Upper lobe of left lung (tissue), 6 donors: Measurements from ENCODE around the gene CRELD2. TPM values are rescaled to one million over a fixed set of nuclear protein-coding genes. Genes with fewer than 3 reads are reported as not detected.

Experiments
- ATAC-seq, 2 donors: fragments of 200-7000 bp; cut with Tn5 transposase; one replicate each; pipeline ENCODE4 v1.9.1; 2022; ENCODE audit warnings: mild to moderate bottlenecking in 2 of 2, moderate library complexity in 2 of 2; ENCODE audit not compliant: low FRiP score in 2 of 2
- DNase-seq, 2 donors: peaks; one replicate each; pipeline ENCODE4 v3.0.0-alpha.2; 2019 to 2020
- H3K27ac ChIP-seq, 4 donors: fragments of 200-600 bp; sonication (generic); one replicate each; pipeline ENCODE4 v1.5.1; 2016 to 2019
- H3K27me3 ChIP-seq, 4 donors: fragments of 200-600 bp; sonication (generic); one replicate each; pipeline ENCODE4 v1.5.1; 2017 to 2019
- H3K36me3 ChIP-seq, 4 donors: fragments of 200-600 bp; sonication (generic); one replicate each; pipeline ENCODE4 v1.5.1; 2016 to 2019
- H3K4me1 ChIP-seq, 4 donors: fragments of 200-600 bp; sonication (generic); one replicate each; pipeline ENCODE4 v1.5.1; 2018 to 2019
- H3K4me3 ChIP-seq, 4 donors: fragments of 200-600 bp; sonication (generic); one replicate each; pipeline ENCODE4 v1.5.1; 2017 to 2019; ENCODE audit warnings: mild to moderate bottlenecking in 2 of 4, moderate library complexity in 1 of 4
- H3K9me3 ChIP-seq, 4 donors: fragments of 200-600 bp; sonication (generic); one replicate each; pipeline ENCODE4 v1.5.1; 2018 to 2019
- EP300 ChIP-seq, 4 donors: sonication (generic); formaldehyde crosslinking; IDR thresholded peaks; one replicate each; pipeline ENCODE4 v1.5.1; 2017; ENCODE audit warnings: antibody characterized with exemption in 4 of 4, control low read depth in 2 of 4
- POLR2A ChIP-seq, 4 donors: fragments of 450-650 bp; IDR thresholded peaks; one replicate each; pipeline ENCODE4 v1.5.1; 2016 to 2017; ENCODE audit warnings: antibody characterized with exemption in 4 of 4, mild to moderate bottlenecking in 2 of 4
- POLR2AphosphoS5 ChIP-seq, 2 donors: sonication (generic); formaldehyde crosslinking; IDR thresholded peaks; one replicate each; pipeline ENCODE4 v1.5.1; 2017; ENCODE audit warnings: antibody characterized with exemption in 2 of 2
- WGBS, 2 donors: methylation state at CpG; one replicate each; pipeline ENCODE4 v1.1.5; 2017 to 2018; 5-methylcytosine and 5-hydroxymethylcytosine counted together
- total RNA-seq, 6 donors: library from RNA; depleted of rRNA in 4 of 6; stranded (reverse); fragments of >200 nt in 4 of 6; gene quantifications; one replicate each; pipeline versions ENCODE4 v1.1.0 to v1.2.1, GENCODE V29; 2016 to 2021
- TF ChIP-seq, protein P1 (sequence below), 6 experiments: fragments of 450-650 bp in 4 of 6; fragments of 200-600 bp in 2 of 6; sonication (generic) in 2 of 6; IDR thresholded peaks; one replicate each; pipeline ENCODE4 v1.5.1; 2016 to 2019; ENCODE audit warnings: antibody characterized with exemption in 6 of 6
- donor health status: DM: no; HTN: no; CAD: no; lungs with moderate emphysema.
- donor health status: DM: no; HTN: yes; CAD: no; lungs with severe emphysema.

Gene CRELD2
- total RNA-seq, 6 donors from 2014 or later = 31.2 to 72.6 (median 46.9) TPM

- H3K4me3 ChIP-seq = no peak overlapping the region
- 83 to 92% methylated on average over 1 to 5 of the region's 11 CpGs for WGBS, 2 donors
- peaks cover 43 to 75% (median 56%) of the 10 kb centered on the region in 4 donors for H3K4me1 ChIP-seq
- no peaks in the 10 kb centered on the region for H3K9me3 ChIP-seq
- peak overlapping the region; percentile 80 to 99 (median 91) for H3K27ac ChIP-seq
- H3K36me3 ChIP-seq = no peaks in the 10 kb centered on the region
- ATAC-seq (no peak), DNase-seq (peak in 1 of 2 donors; percentile 76)
- TF ChIP-seq, protein P1, sequence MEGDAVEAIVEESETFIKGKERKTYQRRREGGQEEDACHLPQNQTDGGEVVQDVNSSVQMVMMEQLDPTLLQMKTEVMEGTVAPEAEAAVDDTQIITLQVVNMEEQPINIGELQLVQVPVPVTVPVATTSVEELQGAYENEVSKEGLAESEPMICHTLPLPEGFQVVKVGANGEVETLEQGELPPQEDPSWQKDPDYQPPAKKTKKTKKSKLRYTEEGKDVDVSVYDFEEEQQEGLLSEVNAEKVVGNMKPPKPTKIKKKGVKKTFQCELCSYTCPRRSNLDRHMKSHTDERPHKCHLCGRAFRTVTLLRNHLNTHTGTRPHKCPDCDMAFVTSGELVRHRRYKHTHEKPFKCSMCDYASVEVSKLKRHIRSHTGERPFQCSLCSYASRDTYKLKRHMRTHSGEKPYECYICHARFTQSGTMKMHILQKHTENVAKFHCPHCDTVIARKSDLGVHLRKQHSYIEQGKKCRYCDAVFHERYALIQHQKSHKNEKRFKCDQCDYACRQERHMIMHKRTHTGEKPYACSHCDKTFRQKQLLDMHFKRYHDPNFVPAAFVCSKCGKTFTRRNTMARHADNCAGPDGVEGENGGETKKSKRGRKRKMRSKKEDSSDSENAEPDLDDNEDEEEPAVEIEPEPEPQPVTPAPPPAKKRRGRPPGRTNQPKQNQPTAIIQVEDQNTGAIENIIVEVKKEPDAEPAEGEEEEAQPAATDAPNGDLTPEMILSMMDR (IDR thresholded peaks at IDR 0.05) = no peak
- H3K27me3 ChIP-seq = no peaks in the 10 kb centered on the region
Observed at GRCh38 chr22:49949914-49950292, 31.5 kb downstream of the CRELD2 start.

GRCh38 chr22:49950396-49950994 lies 32.1 kb downstream of the CRELD2 start:
- Histone ChIP-seq H3K9me3 (no peaks in the 10 kb centered on the region), H3K4me1 (peaks cover 49 to 80% (median 62%) of the 10 kb centered on the region in 4 donors), H3K27me3 (no peaks in the 10 kb centered on the region), H3K4me3 (no peak overlapping the region), H3K36me3 (no peaks in the 10 kb centered on the region), H3K27ac (peak overlapping the region; percentile 80 to 99 (median 91))
- ATAC-seq (no peak), DNase-seq (peak in 1 of 2 donors; percentile 81)
- TF ChIP-seq POLR2A (IDR thresholded peaks at IDR 0.05) = peak in 1 of 4 donors; percentile 29
- TF ChIP-seq POLR2AphosphoS5 (IDR thresholded peaks at IDR 0.05) = no peak
- no peak for TF ChIP-seq EP300 (IDR thresholded peaks at IDR 0.05)
- TF ChIP-seq, protein P1 (IDR thresholded peaks at IDR 0.05) = no peak
- WGBS, 2 donors = 17 to 50% methylated on average over 1 to 14 of the region's 18 CpGs

DNA sequence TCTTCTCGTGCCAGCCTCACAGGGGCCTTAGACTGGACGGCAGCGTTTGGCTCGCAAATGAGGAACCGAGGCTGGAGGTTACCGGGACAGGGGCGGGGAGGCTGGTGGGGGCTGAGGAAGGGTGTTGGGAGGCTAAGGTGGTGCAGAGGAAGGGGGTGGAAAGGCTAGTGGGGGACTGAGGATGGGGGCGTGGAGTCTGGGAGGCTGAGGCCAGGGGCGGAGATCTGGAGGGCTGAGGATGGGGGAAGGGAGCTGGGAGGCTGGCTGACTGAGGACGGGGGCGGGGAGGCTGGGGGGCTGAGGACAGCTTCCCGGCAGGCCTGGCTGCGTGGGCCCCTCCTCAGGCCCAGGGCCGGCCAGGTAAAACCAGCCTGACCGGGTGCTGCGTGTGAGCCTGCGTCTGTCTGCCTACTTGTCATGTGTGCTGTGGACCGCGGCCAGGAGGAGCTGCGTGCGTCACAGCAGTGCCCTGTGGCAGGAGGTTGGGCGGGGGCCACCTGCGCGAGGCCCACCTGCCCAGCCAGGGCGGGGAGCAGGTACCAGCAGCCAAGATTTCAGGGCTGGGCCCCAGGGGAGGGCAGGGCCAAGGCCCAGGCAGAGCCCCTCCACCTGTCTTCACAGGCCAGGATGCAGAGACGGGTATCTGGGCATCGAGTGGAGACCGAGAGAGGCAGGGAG lies 32.7 kb downstream of the CRELD2 start:
- Histone ChIP-seq H3K27me3 (no peaks in the 10 kb centered on the region), H3K4me3 (no peak overlapping the region), H3K4me1 (peaks cover 49 to 81% (median 63%) of the 10 kb centered on the region in 4 donors), H3K36me3 (no peaks in the 10 kb centered on the region), H3K9me3 (no peaks in the 10 kb centered on the region), H3K27ac (peak overlapping the region; percentile 90 to 99 (median 91))
- 55 to 79% methylated on average over 12 to 27 of the region's 28 CpGs for WGBS, 2 donors
- ATAC-seq = peak; percentile 42 to 61
- peak; percentile 95 to 96 for DNase-seq
- TF ChIP-seq, protein P1 (IDR thresholded peaks at IDR 0.05) = no peak
- TF ChIP-seq POLR2AphosphoS5 (IDR thresholded peaks at IDR 0.05) (peak; percentile 85 to 88), POLR2A (IDR thresholded peaks at IDR 0.05) (peak in 2 of 4 donors; percentile 32 to 52), EP300 (IDR thresholded peaks at IDR 0.05) (peak; percentile 37 to 99 (median 97))

GRCh38 chr22:49951678-49951985 lies 33.2 kb downstream of the CRELD2 start:
- Histone ChIP-seq H3K9me3 (no peaks in the 10 kb centered on the region), H3K4me3 (no peak overlapping the region), H3K27ac (peak overlapping the region; percentile 90 to 99 (median 91)), H3K4me1 (peaks cover 54 to 82% (median 67%) of the 10 kb centered on the region in 4 donors), H3K27me3 (no peaks in the 10 kb centered on the region), H3K36me3 (no peaks in the 10 kb centered on the region)
- DNase-seq (no peak), ATAC-seq (no peak)
- WGBS, 2 donors = 100% methylated on average over 3 of the region's 4 CpGs; no CpG with 5 or more reads in 1 of the 2 donors
- TF ChIP-seq POLR2AphosphoS5 (IDR thresholded peaks at IDR 0.05) (no peak), POLR2A (IDR thresholded peaks at IDR 0.05) (peak in 2 of 4 donors; percentile 5 to 29)

DNA sequence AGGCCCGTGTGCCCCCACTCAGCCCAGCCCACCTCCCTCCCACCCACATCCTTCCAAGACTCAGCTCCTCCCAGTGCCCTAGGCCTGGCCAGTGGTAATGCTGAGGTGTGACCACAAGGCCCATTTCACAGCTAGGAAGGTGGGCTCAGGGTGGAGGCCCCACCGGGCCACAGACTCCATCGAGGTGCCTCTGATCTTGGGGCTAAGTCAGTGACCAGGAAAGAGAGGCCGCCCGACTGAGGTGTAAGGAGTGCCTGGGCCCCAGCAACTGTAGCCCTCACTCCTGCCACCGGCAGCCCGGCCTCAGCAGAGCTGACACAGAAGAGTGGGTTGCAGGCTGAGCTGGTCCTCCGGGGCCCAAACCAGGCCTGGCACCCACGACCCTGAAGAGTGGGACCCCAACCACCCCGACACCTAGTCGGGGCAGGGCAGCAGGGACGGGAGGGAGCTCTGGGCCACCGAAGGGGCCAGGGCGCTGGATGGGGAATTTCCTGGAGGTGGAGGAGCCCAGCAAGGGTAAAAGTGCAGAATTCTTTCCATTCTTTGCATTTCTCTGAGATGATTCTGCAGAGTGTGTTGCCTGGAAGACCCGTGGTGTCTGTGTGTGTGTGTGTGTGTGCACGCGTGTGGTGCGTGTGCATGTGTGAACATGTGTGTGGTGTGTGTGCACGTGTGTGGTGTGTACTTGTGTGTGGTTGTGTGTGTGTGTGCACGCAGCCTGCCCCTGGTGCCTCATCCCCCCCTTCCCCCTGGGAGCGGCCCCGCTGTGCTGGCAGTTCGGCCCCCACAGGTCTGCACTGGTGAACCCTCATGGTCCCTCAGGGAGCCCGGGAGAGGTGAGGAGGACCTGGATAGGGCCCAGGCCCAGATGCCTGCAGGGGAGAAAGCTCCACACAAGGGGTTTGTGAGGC lies 33.8 kb downstream of the CRELD2 start:
- peak in 1 of 2 donors; percentile 75 for DNase-seq
- WGBS, 2 donors = 61 to 72% methylated on average over 5 to 23 of the region's 24 CpGs
- Histone ChIP-seq H3K27ac (peak overlapping the region; percentile 90 to 99 (median 91)), H3K4me1 (peaks cover 57 to 81% (median 72%) of the 10 kb centered on the region in 4 donors), H3K4me3 (no peak overlapping the region), H3K36me3 (no peaks in the 10 kb centered on the region), H3K9me3 (no peaks in the 10 kb centered on the region), H3K27me3 (no peaks in the 10 kb centered on the region)
- ATAC-seq = no peak
- TF ChIP-seq POLR2AphosphoS5 (IDR thresholded peaks at IDR 0.05) (peak; percentile 28 to 44), POLR2A (IDR thresholded peaks at IDR 0.05) (no peak), EP300 (IDR thresholded peaks at IDR 0.05) (peak in 2 of 4 donors; percentile 65 to 76)
- TF ChIP-seq, protein P1 (IDR thresholded peaks at IDR 0.05) = peak in 1 of 6 experiments; percentile 13
